ENCODE results near the gene USP48. TPM values are rescaled to one million over a fixed set of nuclear protein-coding genes. Genes with fewer than 3 reads are reported as not detected.

Gene USP48
- total and polyA plus RNA-seq, 2 of the 4 experiments (the other 2 are of a cell fraction): 24.7 to 25.0 TPM

GRCh38 chr1:21653744-21654100 is 129.2 kb downstream of the USP48 start:
- no peak overlapping the region for H3K14ac ChIP-seq (replicated peaks; ENCODE audit: low read depth, low read length)
- no peaks in the 10 kb centered on the region for H3K36me3 ChIP-seq (ENCODE audit: control insufficient read depth, insufficient read depth, low read length)
- no peak overlapping the region for H2AK5ac ChIP-seq (ENCODE audit: low read depth, low read length)
- H2BK120ac ChIP-seq (ENCODE audit: low read depth, low read length): no peak overlapping the region
- H3K4me1 ChIP-seq (ENCODE audit: control insufficient read depth, insufficient read depth, low read length): peaks cover 3% of the 10 kb centered on the region; the same call in 1 of the 2 replicates
- no peak overlapping the region for H4K8ac ChIP-seq (ENCODE audit: low read depth in 2 of 2, low read length in 2 of 2)
- in situ Hi-C loops (cut with MboI; ENCODE audit: low sequenced_read_pairs): loop anchor here (10.0 kb wide), 2 partner anchors 279 to 399 kb away; no protein-coding TSS in a partner anchor
- dilution Hi-C loops (cut with HindIII; ENCODE audit: low sequenced_read_pairs, unreplicated experiment): no loop called here
- no peaks in the 10 kb centered on the region for H3K79me1 ChIP-seq (ENCODE audit: low read depth in 1 of 2, low read length in 2 of 2)
- H2BK5ac ChIP-seq (ENCODE audit: low read depth, low read length, poor library complexity, severe bottlenecking): no peak overlapping the region
- H3K56ac ChIP-seq (ENCODE audit: extremely low read depth, insufficient read depth, low read length): no peak overlapping the region
- TF ChIP-seq, protein P1, sequence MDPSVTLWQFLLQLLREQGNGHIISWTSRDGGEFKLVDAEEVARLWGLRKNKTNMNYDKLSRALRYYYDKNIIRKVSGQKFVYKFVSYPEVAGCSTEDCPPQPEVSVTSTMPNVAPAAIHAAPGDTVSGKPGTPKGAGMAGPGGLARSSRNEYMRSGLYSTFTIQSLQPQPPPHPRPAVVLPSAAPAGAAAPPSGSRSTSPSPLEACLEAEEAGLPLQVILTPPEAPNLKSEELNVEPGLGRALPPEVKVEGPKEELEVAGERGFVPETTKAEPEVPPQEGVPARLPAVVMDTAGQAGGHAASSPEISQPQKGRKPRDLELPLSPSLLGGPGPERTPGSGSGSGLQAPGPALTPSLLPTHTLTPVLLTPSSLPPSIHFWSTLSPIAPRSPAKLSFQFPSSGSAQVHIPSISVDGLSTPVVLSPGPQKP (IDR thresholded peaks at IDR 0.05; ENCODE audit: borderline replicate concordance, low read depth, low read length): no peak
- TF ChIP-seq MXI1 (IDR thresholded peaks at IDR 0.05; ENCODE audit: borderline replicate concordance, low read depth, low read length): no peak
- no peak overlapping the region for H2BK15ac ChIP-seq (ENCODE audit: low read depth, low read length)
- no peak overlapping the region for H3K9ac ChIP-seq (ENCODE audit: low read depth, low read length)
- H2AFZ ChIP-seq (replicated peaks; ENCODE audit: low read length, poor library complexity): no peak overlapping the region
- no peak overlapping the region for H3K23ac ChIP-seq (ENCODE audit: low read depth, low read length)
- BruUV-seq (replicated peaks): no TSS peak
- no peak overlapping the region for H2BK20ac ChIP-seq (ENCODE audit: low read depth, low read length)
- no peak overlapping the region for H3K4me3 ChIP-seq (ENCODE audit: insufficient read depth, low read depth, low read length)
- H3K4ac ChIP-seq (ENCODE audit: low read depth, low read length): no peak overlapping the region
- ChIA-PET CTCF (no interaction called here), POLR2A (ENCODE audit: unreplicated experiment) (no interaction called here)
- no peaks in the 10 kb centered on the region for H3K9me3 ChIP-seq (ENCODE audit: control insufficient read depth, insufficient read depth, low read length)
- H3K18ac ChIP-seq (ENCODE audit: low read depth, low read length): no peak overlapping the region
- intact Hi-C loops (cut with micrococcal nuclease): loop anchor here (10.0 kb wide), 2 partner anchors 119 to 399 kb away; no protein-coding TSS in a partner anchor
- ATAC-seq (ENCODE audit: low read depth) (no peak), DNase-seq (no peak)
- H4K5ac ChIP-seq (ENCODE audit: low read depth, low read length): no peak overlapping the region
- WGBS, 2 experiments (ENCODE audit: extremely low coverage in 2 of 2, insufficient read length in 1 of 2): no CpG with 5 or more reads among the region's 6 CpGs
- H3K9me1 ChIP-seq (ENCODE audit: insufficient read depth, low read length): 0 out of 2 replicates have a peak, but pooled peaks cover 5% of the 10 kb centered on the region
- H3K4me2 ChIP-seq (ENCODE audit: low read depth, low read length): no peak overlapping the region
- peaks cover 9% of the 10 kb centered on the region; the same call in 1 of the 2 replicates for H4K20me1 ChIP-seq (ENCODE audit: insufficient read depth, low read length)
- H2AK9ac ChIP-seq (replicated peaks; ENCODE audit: low read depth, low read length, poor library complexity): no peak overlapping the region
- H3K27ac ChIP-seq (ENCODE audit: insufficient read depth, low read length): no peak overlapping the region
- peaks cover 52% of the 10 kb centered on the region for H3K27me3 ChIP-seq (ENCODE audit: control insufficient read depth, insufficient read depth, low read length)
- no peak overlapping the region for H4K91ac ChIP-seq (ENCODE audit: insufficient read depth, low read depth, low read length)

Data from IMR-90 (cell line).